GM18505 (cell line): ENCODE data around the gene PPARGC1A.

Experiments used
- ATAC-seq: cut with Tn5 transposase; IDR thresholded peaks from one replicate; pipeline ENCODE4 v1.9.1; 2021; ENCODE audit not compliant: unreplicated experiment
- POLR2A ChIP-seq: IDR thresholded peaks from 4 replicates; pipeline ENCODE4 v1.6.1; 2011; ENCODE audit warnings: borderline replicate concordance; ENCODE audit not compliant: insufficient read depth, insufficient read length; ENCODE audit errors: extremely low read depth

Gene PPARGC1A

GRCh38 chr4:23897564-23898109 lies 7.8 kb upstream of the PPARGC1A start:
- no peak for TF ChIP-seq POLR2A
- no peak for ATAC-seq

- no peak for TF ChIP-seq POLR2A
- no peak for ATAC-seq
These were observed 4.2 kb upstream of the PPARGC1A start for GRCh38 chr4:23894021-23894420.

- TF ChIP-seq POLR2A, result no peak
- no peak for ATAC-seq
These were observed 1.2 kb upstream of the PPARGC1A start for GRCh38 chr4:23891064-23891421.

GRCh38 chr4:23890369-23891063 lies 669 bp upstream of the PPARGC1A start:
- TF ChIP-seq POLR2A, result no peak
- ATAC-seq, result no peak

GRCh38 chr4:23889391-23889790 lies 456 bp downstream of the PPARGC1A start:
- no peak for TF ChIP-seq POLR2A
- ATAC-seq, result no peak

- ATAC-seq, result no peak
- no peak for TF ChIP-seq POLR2A
These were observed 1.2 kb downstream of the PPARGC1A start for GRCh38 chr4:23888421-23889319.

- ATAC-seq, result no peak
- no peak for TF ChIP-seq POLR2A
These were observed 1.9 kb downstream of the PPARGC1A start for GRCh38 chr4:23887989-23888388.

GRCh38 chr4:23887173-23887572 lies 2.7 kb downstream of the PPARGC1A start:
- ATAC-seq, result no peak
- no peak for TF ChIP-seq POLR2A

- ATAC-seq, result no peak
- no peak for TF ChIP-seq POLR2A
These were observed 3.8 kb downstream of the PPARGC1A start for GRCh38 chr4:23885943-23886590.

GRCh38 chr4:23884741-23885140 lies 5.1 kb downstream of the PPARGC1A start:
- no peak for TF ChIP-seq POLR2A
- no peak for ATAC-seq

GRCh38 chr4:23884261-23884660 lies 5.6 kb downstream of the PPARGC1A start:
- TF ChIP-seq POLR2A, result no peak
- ATAC-seq, result no peak

GRCh38 chr4:23882976-23883531 lies 6.8 kb downstream of the PPARGC1A start:
- ATAC-seq, result no peak
- no peak for TF ChIP-seq POLR2A
